Lower lobe of right lung (tissue), 2 donors: ENCODE data around the gene ANKRD24. TPM values are rescaled to one million over a fixed set of nuclear protein-coding genes. Genes with fewer than 3 reads are reported as not detected.
"Not testable (repeated sequence)": the region's sequence is repeated elsewhere in the genome, so short reads cannot be mapped to it uniquely, and the experiment has no call there.

Experiments
- ATAC-seq, 2 donors: fragments of 200-7000 bp; cut with Tn5 transposase; one replicate each; pipeline ENCODE4 v1.9.1; 2020 to 2022; ENCODE audit warnings: mild to moderate bottlenecking in 2 of 2, moderate library complexity in 2 of 2
- DNase-seq: peaks from one replicate; pipeline ENCODE4 v3.0.0-alpha.2; 2020
- H3K27ac ChIP-seq: fragments of 200-600 bp; one replicate; pipeline ENCODE4 v1.8.0; 2022
- H3K27me3 ChIP-seq: fragments of 200-600 bp; one replicate; pipeline ENCODE4 v1.8.0; 2022; ENCODE audit warnings: low read depth
- H3K36me3 ChIP-seq: fragments of 200-600 bp; one replicate; pipeline ENCODE4 v1.8.0; 2022; ENCODE audit warnings: mild to moderate bottlenecking
- H3K4me1 ChIP-seq: fragments of 200-600 bp; one replicate; pipeline ENCODE4 v1.8.0; 2022
- H3K4me3 ChIP-seq: fragments of 200-600 bp; one replicate; pipeline ENCODE4 v1.8.0; 2022; ENCODE audit warnings: mild to moderate bottlenecking
- H3K9me3 ChIP-seq: fragments of 200-600 bp; one replicate; pipeline ENCODE4 v1.8.0; 2022
- CTCF ChIP-seq: fragments of 200-600 bp; IDR thresholded peaks from one replicate; pipeline ENCODE4 v1.8.0; 2022; ENCODE audit warnings: antibody characterized with exemption, mild to moderate bottlenecking
- intact Hi-C: fragments of 100-400 bp; cut with DNase I; formaldehyde crosslinking; loops from one replicate; pipeline ENCODE4 v1.11.0; 2022
- total RNA-seq: library from RNA; stranded (reverse); fragmentation: NEBNext Ultra II Directional; extraction: Animal tissue kit (Norgen Biotek cat#: 25700); gene quantifications from one replicate; pipeline ENCODE4 v1.2.1, GENCODE V29; 2021
- donor health status: DM: no; HTN: yes; CAD: no; lungs with severe emphysema.

The ANKRD24 gene
- total RNA-seq, 1 donor from 2014 or later, result 1.9 TPM

- H3K27me3 ChIP-seq, result peaks cover 40% of the 10 kb centered on the region
- DNase-seq (no peak), ATAC-seq (no peak)
- no peak overlapping the region for H3K27ac ChIP-seq
- H3K4me1 ChIP-seq, result peaks cover 6% of the 10 kb centered on the region
- H3K4me3 ChIP-seq, result no peak overlapping the region
- no peak for TF ChIP-seq CTCF
- no peaks in the 10 kb centered on the region for H3K9me3 ChIP-seq
- intact Hi-C loops, result no loop called here
- H3K36me3 ChIP-seq, result no peaks in the 10 kb centered on the region
Measured at GRCh38 chr19:4232614-4233281, 50.3 kb downstream of the ANKRD24 start.

- ATAC-seq, result peak; percentile 54 to 59
- DNase-seq, result peak; percentile 67
Measured at GRCh38 chr19:4233282-4233853, 50.9 kb downstream of the ANKRD24 start.

GRCh38 chr19:4234142-4234861 lies 51.8 kb downstream of the ANKRD24 start:
- H3K4me1 ChIP-seq, result peaks cover 2% of the 10 kb centered on the region
- TF ChIP-seq CTCF, result no peak
- DNase-seq (no peak), ATAC-seq (no peak)
- H3K9me3 ChIP-seq, result no peaks in the 10 kb centered on the region
- H3K27me3 ChIP-seq, result peaks cover 35% of the 10 kb centered on the region
- no peak overlapping the region for H3K4me3 ChIP-seq
- no peaks in the 10 kb centered on the region for H3K36me3 ChIP-seq
- no peak overlapping the region for H3K27ac ChIP-seq
- intact Hi-C loops, result no loop called here

More at GRCh38 chr19:4233282-4233853, 50.9 kb downstream of the ANKRD24 start:
- no peak overlapping the region for H3K4me3 ChIP-seq
- H3K36me3 ChIP-seq, result no peaks in the 10 kb centered on the region
- intact Hi-C loops, result no loop called here
- peaks cover 40% of the 10 kb centered on the region for H3K27me3 ChIP-seq
- TF ChIP-seq CTCF, result peak; percentile 49
- no peaks in the 10 kb centered on the region for H3K9me3 ChIP-seq
- H3K27ac ChIP-seq, result no peak overlapping the region
- peaks cover 6% of the 10 kb centered on the region for H3K4me1 ChIP-seq

- no peak overlapping the region for H3K4me3 ChIP-seq
- TF ChIP-seq CTCF, result no peak
- no peak overlapping the region for H3K27ac ChIP-seq
- H3K27me3 ChIP-seq, result peaks cover 30% of the 10 kb centered on the region
- no peak for DNase-seq
- no peak for ATAC-seq
- intact Hi-C loops, result no loop called here
- H3K9me3 ChIP-seq, result no peaks in the 10 kb centered on the region
- no peaks in the 10 kb centered on the region for H3K4me1 ChIP-seq
- H3K36me3 ChIP-seq, result no peaks in the 10 kb centered on the region
Measured at GRCh38 chr19:4234862-4235201, 52.3 kb downstream of the ANKRD24 start.

GRCh38 chr19:4237510-4237909 lies 55.0 kb downstream of the ANKRD24 start:
- intact Hi-C loops, H3K36me3 ChIP-seq, H3K4me3 ChIP-seq, ATAC-seq, H3K27ac ChIP-seq, DNase-seq, H3K9me3 ChIP-seq, H3K4me1 ChIP-seq: not testable (repeated sequence)
- peaks cover 15% of the 10 kb centered on the region for H3K27me3 ChIP-seq

GRCh38 chr19:4238831-4239230 lies 56.3 kb downstream of the ANKRD24 start:
- ATAC-seq, result no peak

More at GRCh38 chr19:4238831-4239230, 56.3 kb downstream of the ANKRD24 start:
- TF ChIP-seq CTCF, result no peak
- Histone ChIP-seq H3K27me3 (peaks cover 1% of the 10 kb centered on the region), H3K36me3 (no peaks in the 10 kb centered on the region), H3K4me1 (no peaks in the 10 kb centered on the region), H3K9me3 (peaks cover 6% of the 10 kb centered on the region), H3K27ac (no peak overlapping the region), H3K4me3 (no peak overlapping the region)
- intact Hi-C loops, result no loop called here
- DNase-seq, result no peak
